Suprapubic skin (tissue), 4 donors: ENCODE measurements around the gene RBMS3. TPM values are rescaled to one million over a fixed set of nuclear protein-coding genes. Genes with fewer than 3 reads are reported as not detected.

Source experiments
- DNase-seq, 2 donors: peaks; one replicate each; pipeline ENCODE4 v3.0.0-alpha.2; 2019; ENCODE audit warnings: low spot score in 2 of 2
- H3K27ac ChIP-seq: fragments of 200-600 bp; sonication (generic); one replicate; pipeline ENCODE4 v1.5.1; 2019
- H3K27me3 ChIP-seq: fragments of 200-600 bp; sonication (generic); one replicate; pipeline ENCODE4 v1.5.1; 2019
- H3K36me3 ChIP-seq: fragments of 200-600 bp; sonication (generic); one replicate; pipeline ENCODE4 v1.5.1; 2019
- H3K4me1 ChIP-seq: fragments of 200-600 bp; sonication (generic); one replicate; pipeline ENCODE4 v1.5.1; 2019
- H3K4me3 ChIP-seq: fragments of 200-600 bp; sonication (generic); one replicate; pipeline ENCODE4 v1.5.1; 2019; ENCODE audit warnings: mild to moderate bottlenecking
- H3K9me3 ChIP-seq: fragments of 200-600 bp; sonication (generic); one replicate; pipeline ENCODE4 v1.5.1; 2019
- CTCF ChIP-seq, 2 donors: fragments of 200-600 bp in 1 of 2; fragments of 450-650 bp in 1 of 2; sonication (generic) in 1 of 2; IDR thresholded peaks; one replicate each; pipeline ENCODE4 v1.5.1; 2016 to 2019; ENCODE audit warnings: antibody characterized with exemption in 2 of 2, mild to moderate bottlenecking in 1 of 2, moderate library complexity in 1 of 2
- EP300 ChIP-seq: sonication (generic); formaldehyde crosslinking; IDR thresholded peaks from one replicate; pipeline ENCODE4 v1.6.1; 2017; ENCODE audit warnings: antibody characterized with exemption
- POLR2A ChIP-seq, 2 donors: fragments of 450-650 bp; IDR thresholded peaks; one replicate each; pipeline ENCODE4 v1.6.1; 2017; ENCODE audit warnings: antibody characterized with exemption in 2 of 2, mild to moderate bottlenecking in 2 of 2, moderate library complexity in 2 of 2
- POLR2AphosphoS5 ChIP-seq, 3 donors: sonication (generic); formaldehyde crosslinking; IDR thresholded peaks; one replicate each; pipeline ENCODE4 v1.6.1; 2017; ENCODE audit warnings: antibody characterized with exemption in 3 of 3
- WGBS: methylation state at CpG from one replicate; pipeline ENCODE4 v1.1.5; 2018; 5-methylcytosine and 5-hydroxymethylcytosine counted together
- total RNA-seq, 4 donors: library from RNA; depleted of rRNA; stranded (reverse); fragments of >200 nt; gene quantifications; one replicate each; pipeline ENCODE4 v1.1.0, GENCODE V29; 2016

RBMS3 gene
- total RNA-seq, 4 donors from 2014 or later = 7.7 to 23.4 (median 11.9) TPM

GRCh38 chr3:29887451-29887850, 606.6 kb downstream of the RBMS3 start:
- TF ChIP-seq CTCF (IDR thresholded peaks at IDR 0.05) (no peak), POLR2A (IDR thresholded peaks at IDR 0.05) (no peak), EP300 (no peak), POLR2AphosphoS5 (IDR thresholded peaks at IDR 0.05) (no peak)

GRCh38 chr3:29889215-29889614, 608.3 kb downstream of the RBMS3 start:
- TF ChIP-seq POLR2AphosphoS5 (IDR thresholded peaks at IDR 0.05) = no peak
- no peak for TF ChIP-seq CTCF (IDR thresholded peaks at IDR 0.05)
- TF ChIP-seq POLR2A (IDR thresholded peaks at IDR 0.05) = no peak
- no peak for TF ChIP-seq EP300
- Histone ChIP-seq H3K9me3 (no peaks in the 10 kb centered on the region), H3K36me3 (no peaks in the 10 kb centered on the region), H3K27me3 (no peaks in the 10 kb centered on the region), H3K27ac (no peak overlapping the region), H3K4me1 (no peaks in the 10 kb centered on the region), H3K4me3 (no peak overlapping the region)
- DNase-seq = no peak
- 84% methylated on average over 1 of the region's 1 CpG for WGBS

More at GRCh38 chr3:29887451-29887850, 606.6 kb downstream of the RBMS3 start:
- WGBS = 70% methylated on average over 2 of the region's 2 CpGs
- no peaks in the 10 kb centered on the region for H3K36me3 ChIP-seq
- H3K9me3 ChIP-seq = no peaks in the 10 kb centered on the region
- H3K27me3 ChIP-seq = no peaks in the 10 kb centered on the region
- no peak overlapping the region for H3K4me3 ChIP-seq
- no peak for DNase-seq
- H3K27ac ChIP-seq = no peak overlapping the region
- H3K4me1 ChIP-seq = no peaks in the 10 kb centered on the region

- no peaks in the 10 kb centered on the region for H3K4me1 ChIP-seq
- 86% methylated on average over 5 of the region's 5 CpGs for WGBS
- no peaks in the 10 kb centered on the region for H3K27me3 ChIP-seq
- DNase-seq = no peak
- H3K36me3 ChIP-seq = no peaks in the 10 kb centered on the region
- H3K4me3 ChIP-seq = no peak overlapping the region
- TF ChIP-seq EP300 (no peak), POLR2A (IDR thresholded peaks at IDR 0.05) (no peak), CTCF (IDR thresholded peaks at IDR 0.05) (no peak), POLR2AphosphoS5 (IDR thresholded peaks at IDR 0.05) (no peak)
- H3K9me3 ChIP-seq = no peaks in the 10 kb centered on the region
- no peak overlapping the region for H3K27ac ChIP-seq
Observed at GRCh38 chr3:29890801-29891200, 609.9 kb downstream of the RBMS3 start.

GRCh38 chr3:29892976-29893554, 612.2 kb downstream of the RBMS3 start:
- Histone ChIP-seq H3K4me1 (no peaks in the 10 kb centered on the region), H3K36me3 (no peaks in the 10 kb centered on the region), H3K27ac (no peak overlapping the region), H3K27me3 (no peaks in the 10 kb centered on the region), H3K9me3 (no peaks in the 10 kb centered on the region), H3K4me3 (no peak overlapping the region)
- WGBS = 51% methylated on average over 6 of the region's 6 CpGs
- TF ChIP-seq EP300 (no peak), CTCF (IDR thresholded peaks at IDR 0.05) (no peak), POLR2AphosphoS5 (IDR thresholded peaks at IDR 0.05) (no peak), POLR2A (IDR thresholded peaks at IDR 0.05) (no peak)
- DNase-seq = no peak

- Histone ChIP-seq H3K9me3 (no peaks in the 10 kb centered on the region), H3K36me3 (no peaks in the 10 kb centered on the region), H3K27ac (no peak overlapping the region), H3K27me3 (no peaks in the 10 kb centered on the region), H3K4me1 (no peaks in the 10 kb centered on the region), H3K4me3 (no peak overlapping the region)
- WGBS = 83% methylated on average over 3 of the region's 3 CpGs
- DNase-seq = no peak
- TF ChIP-seq EP300 (no peak), CTCF (IDR thresholded peaks at IDR 0.05) (no peak), POLR2A (IDR thresholded peaks at IDR 0.05) (no peak), POLR2AphosphoS5 (IDR thresholded peaks at IDR 0.05) (no peak)
Observed at GRCh38 chr3:29896856-29897255, 616.0 kb downstream of the RBMS3 start.
